Stimulated activated CD8-positive, alpha-beta memory T cell treated with anti-CD3 and anti-CD28 coated beads, Interleukin-15, amount 100 ng/mL, for 48 hours (primary cell): Measurements from ENCODE around the gene TTYH2.

Source experiments
- DNase-seq, 2 donors: peaks; one replicate each; pipeline ENCODE4 v3.0.0-alpha.2; 2020; ENCODE audit warnings: low read depth in 2 of 2

Gene TTYH2

DNA sequence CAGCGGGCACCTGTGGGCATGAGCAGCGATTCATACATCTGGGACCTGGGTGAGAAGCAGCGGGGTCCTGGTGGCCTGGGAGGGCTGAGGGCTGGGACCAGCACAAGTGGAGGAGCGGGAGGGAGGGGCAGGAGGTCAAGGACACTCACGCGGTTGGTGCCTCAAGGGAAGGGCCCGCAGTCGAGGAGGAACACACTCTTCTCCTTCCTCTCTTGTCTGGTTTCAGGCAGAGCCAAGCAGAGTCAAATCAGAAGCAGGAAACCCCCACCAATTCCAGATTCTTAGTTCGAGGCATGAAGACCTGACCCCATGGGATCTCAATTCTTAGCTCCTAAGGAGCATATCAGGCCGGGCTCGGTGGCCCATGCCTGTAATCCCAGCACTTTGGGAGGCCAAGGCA, 76.3 kb downstream of the TTYH2 start:
- DNase-seq, result no peak

- no peak for DNase-seq
These were observed 77.0 kb downstream of the TTYH2 start for GRCh38 chr17:74290340-74290739.

DNA sequence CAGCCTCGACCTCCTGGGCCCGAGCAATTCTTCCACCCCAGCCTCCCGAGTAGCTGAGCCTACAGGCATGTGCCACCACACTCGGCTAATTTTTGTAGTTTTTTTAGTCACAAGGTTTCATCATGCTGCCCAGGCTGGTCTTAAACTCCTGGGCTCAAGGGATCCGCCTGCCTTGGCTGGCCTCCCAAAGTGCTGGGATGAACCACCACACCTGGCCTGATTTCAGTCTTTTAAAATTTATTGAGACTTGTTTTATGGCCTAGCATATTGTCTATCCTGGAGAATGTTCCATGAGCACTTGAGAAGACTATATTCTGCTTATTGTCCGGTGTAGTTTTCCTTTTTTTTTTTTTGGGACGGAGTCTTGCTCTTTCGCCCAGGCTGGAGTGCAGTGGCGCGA, 79.1 kb downstream of the TTYH2 start:
- DNase-seq, result no peak

- DNase-seq, result no peak
These were observed 82.5 kb downstream of the TTYH2 start for GRCh38 chr17:74295625-74296547.

- peak in 1 of 2 donors; percentile 13 for DNase-seq
These were observed 83.2 kb downstream of the TTYH2 start for GRCh38 chr17:74296548-74296936.

DNA sequence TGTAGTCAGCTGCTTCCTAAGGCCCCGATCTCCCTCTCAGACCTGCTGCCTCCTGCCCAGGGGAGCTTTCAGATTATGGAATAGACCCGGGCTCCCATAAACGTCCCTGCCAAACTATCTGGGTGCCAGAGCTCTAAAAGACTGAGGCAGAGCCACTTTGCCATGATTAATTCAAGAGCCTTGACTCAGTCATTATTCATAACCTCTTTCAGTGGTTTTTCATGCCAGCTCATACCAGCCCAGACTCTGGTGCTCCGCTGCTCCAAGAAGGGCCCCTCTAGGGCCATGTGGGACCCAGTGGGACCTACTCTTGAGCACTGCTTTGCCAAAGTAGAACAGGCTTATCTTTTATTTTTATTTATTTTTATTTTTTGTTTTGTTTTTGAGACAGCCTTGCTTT, 84.6 kb downstream of the TTYH2 start:
- DNase-seq, result peak; percentile 43 to 58

DNA sequence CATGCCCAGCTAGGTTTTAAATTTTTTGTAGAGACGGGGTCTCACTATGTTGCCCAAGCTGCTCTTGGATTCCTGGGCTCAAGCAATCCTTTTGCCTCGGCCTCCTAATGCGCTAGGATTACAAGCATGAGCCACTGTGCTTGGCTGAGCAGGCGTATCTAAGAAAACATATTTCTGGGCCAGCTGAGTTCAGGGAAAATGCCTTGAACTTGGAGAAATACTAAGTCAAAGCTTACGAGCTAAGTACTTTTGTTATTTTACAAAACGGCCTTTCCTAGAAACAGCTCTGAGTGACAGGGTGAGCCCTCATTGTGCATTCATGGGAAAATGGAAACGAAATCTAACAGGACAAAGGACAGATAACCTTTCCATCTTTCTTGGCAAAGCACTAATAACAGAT, 85.4 kb downstream of the TTYH2 start:
- DNase-seq, result no peak

- DNase-seq, result no peak
These were observed 86.0 kb downstream of the TTYH2 start for GRCh38 chr17:74299226-74300009.

DNA sequence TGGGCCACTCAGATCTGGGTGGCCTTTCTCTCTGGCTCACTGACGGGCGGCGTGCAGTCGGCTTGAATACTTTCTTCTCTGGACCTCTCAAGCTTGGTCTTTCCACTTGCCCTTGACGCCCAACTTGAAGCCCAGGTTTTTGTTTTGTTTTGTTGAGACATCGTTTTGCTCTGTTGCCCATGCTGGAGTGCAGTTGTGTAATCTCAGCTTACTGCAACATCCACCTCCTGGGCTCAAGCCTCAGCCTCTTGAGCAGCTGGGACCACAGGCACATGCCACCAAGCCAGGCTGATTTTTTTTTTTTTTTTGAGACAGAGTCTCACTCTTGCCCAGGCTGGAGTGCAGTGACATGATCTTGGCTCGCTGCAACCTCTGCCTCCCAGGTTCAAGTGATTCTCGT, 89.9 kb downstream of the TTYH2 start:
- no peak for DNase-seq

DNA sequence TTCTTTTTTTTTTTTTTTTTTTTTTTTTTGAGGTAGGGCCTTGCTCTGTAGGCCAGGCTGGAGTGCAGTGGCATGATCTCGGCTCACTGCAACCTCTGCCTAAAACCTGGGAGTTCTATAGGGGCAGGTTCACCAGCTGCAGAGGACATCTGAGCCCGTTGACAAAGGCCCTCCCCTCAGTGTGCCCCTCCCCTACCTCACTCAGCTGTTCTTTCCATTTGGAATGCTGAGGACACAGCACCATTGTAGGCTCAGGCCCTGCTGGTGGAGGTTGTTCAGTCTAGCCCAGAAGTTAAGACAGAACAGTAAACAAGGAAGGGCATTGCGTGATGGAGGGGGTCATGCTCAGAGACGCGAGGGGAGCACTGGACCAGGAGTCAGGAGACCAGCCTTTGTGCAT, 90.8 kb downstream of the TTYH2 start:
- DNase-seq, result no peak

GRCh38 chr17:74305865-74306654, 92.7 kb downstream of the TTYH2 start:
- DNase-seq, result no peak

GRCh38 chr17:74307984-74308773, 94.8 kb downstream of the TTYH2 start:
- no peak for DNase-seq

- no peak for DNase-seq
These were observed 96.5 kb downstream of the TTYH2 start for GRCh38 chr17:74309902-74310301.
